Right ventricle myocardium inferior (tissue), 1 donor: ENCODE measurements around the gene PAX5. TPM values are rescaled to one million over a fixed set of nuclear protein-coding genes. Genes with fewer than 3 reads are reported as not detected.

ENCODE experiments used
- ATAC-seq: fragments of 200-7000 bp; cut with Tn5 transposase; one replicate; pipeline ENCODE4 v1.9.1; 2020; ENCODE audit warnings: mild to moderate bottlenecking, moderate library complexity
- DNase-seq: peaks from one replicate; pipeline ENCODE4 v3.0.0; 2021; ENCODE audit errors: missing footprints
- intact Hi-C: fragments of 100-400 bp; cut with DNase I; formaldehyde crosslinking; loops from one replicate; pipeline ENCODE4 v1.11.0; 2022
- total RNA-seq: library from RNA; stranded (reverse); fragmentation: NEBNext Ultra II Directional; extraction: Animal tissue kit (Norgen Biotek cat#: 25700); gene quantifications from one replicate; pipeline ENCODE4 v1.2.1, GENCODE V29; 2021
- donor health status: DM: no; HTN: yes; CAD: no; lungs with severe emphysema.

Gene PAX5
- total RNA-seq, 1 donor from 2014 or later, result not detected

DNA sequence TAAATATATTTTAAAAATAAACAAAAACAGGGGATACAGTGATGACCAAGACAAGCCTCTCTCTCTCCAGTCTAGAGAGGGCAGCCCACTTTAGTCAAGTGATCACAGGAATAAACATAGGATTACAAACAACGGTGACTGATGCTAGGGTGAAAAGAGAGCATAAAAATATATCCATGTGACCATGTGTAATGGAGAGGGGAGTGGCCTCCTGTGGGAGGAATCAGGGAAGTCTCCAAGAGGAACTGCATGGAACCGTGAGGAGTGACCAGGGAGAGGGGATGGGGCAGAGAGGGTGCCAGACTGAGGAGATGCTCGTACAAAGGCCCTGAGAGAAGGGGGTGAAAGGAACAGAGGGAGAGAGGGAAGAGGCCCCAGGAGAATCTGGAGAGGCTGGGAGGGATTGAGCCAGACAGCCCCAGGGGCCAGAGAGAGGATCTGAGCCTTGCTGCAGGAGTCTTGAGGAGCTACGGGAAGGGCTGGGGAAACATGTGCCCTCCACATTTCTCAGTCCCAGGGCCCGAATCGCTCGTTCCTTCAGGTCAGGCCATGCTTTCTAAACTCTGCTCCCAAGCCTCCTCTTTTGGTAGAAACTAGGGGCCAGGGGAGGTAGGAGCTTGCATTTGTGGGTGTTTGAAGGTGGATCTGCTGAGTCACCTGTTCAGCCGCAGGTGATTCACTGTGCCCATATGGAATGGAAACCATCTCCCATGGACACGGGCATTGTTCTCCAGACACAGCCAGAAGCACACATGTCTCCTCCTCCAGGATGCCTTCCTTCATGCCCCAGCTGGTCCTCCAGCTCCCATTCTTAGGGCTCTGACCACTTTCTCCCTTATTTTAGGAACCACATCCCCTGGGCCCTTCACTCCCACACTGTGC, 63.8 kb downstream of the PAX5 start:
- intact Hi-C loops, result no loop called here
- DNase-seq (no peak), ATAC-seq (no peak)

DNA sequence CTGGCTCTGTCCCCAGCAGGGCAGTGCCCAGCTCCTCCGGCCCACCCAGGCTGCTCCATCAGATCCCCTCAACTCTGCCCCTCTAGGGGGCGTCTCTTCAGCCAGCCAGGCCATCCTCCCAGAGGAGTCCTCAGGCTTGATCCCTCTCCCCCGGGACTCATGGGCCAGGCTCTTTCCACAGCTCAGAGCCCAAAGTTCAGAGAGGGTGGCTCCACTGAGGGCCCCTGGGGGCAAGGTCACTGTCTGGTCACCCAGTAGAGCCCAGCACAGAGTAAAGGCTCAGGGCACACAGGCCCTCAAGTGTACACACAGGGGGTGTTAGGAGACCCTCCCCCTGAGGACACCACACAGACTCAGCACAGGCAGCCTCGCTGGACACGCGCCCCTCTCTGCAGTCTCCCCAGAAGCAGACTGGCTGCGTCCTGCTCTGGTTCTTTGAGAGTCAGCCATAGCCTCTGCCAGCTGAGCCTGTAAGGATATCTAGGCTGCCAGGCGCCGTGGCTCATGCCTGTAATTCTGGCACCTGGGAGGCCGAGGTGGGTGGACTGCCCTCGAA, 64.8 kb downstream of the PAX5 start:
- intact Hi-C loops, result no loop called here
- ATAC-seq (no peak), DNase-seq (no peak)

DNA sequence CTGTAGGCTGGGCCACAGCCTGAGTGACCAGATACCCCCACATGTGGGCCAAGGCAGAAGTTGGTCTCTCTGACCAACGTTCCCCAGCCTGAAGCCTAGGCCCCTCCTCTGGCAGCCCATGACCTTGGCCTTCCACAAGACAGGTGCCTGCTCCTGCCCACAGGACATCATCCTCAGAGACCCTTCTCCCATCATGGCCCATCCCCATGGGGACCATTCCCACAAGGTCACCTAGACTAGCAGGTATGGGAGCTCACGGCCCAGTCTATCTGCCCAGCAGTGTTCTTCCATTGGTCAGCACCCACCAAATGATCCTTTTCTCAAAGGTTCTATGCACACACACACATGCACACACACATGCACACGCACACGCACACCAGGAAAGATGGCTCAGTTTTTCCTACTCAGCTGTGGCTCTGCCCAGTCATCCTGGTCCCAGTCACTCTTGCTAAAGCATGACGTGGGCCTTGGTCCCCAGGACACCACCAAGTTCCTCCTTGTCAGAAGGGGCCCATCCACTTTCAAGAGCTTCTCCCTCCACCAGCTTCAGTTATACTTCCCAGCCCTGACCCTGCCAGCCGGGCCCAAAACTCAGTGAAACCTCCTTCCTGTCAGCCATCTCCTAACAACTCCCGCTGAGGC, 65.4 kb downstream of the PAX5 start:
- intact Hi-C loops, result no loop called here
- no peak for ATAC-seq
- DNase-seq, result no peak

DNA sequence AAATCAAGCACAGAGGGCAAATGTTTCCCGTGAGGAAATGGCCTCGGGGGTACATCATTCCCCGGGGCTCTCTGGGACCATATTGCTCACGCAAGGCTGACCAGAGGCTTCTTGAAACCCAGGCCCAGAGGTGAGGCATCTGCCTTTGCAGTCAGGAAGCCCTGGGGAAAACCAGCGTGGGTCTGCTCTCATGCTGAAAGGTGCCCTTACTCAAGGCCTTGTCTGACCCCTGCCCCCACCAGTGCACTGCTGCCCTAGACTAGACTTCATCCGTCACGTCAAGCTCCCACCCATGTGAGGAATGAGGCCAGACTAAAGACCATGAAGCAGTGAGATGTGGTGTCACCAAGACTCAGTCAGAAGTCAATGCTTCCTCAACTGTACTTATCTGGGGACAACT, 66.1 kb downstream of the PAX5 start:
- DNase-seq, result no peak
- no peak for ATAC-seq
- intact Hi-C loops, result no loop called here

DNA sequence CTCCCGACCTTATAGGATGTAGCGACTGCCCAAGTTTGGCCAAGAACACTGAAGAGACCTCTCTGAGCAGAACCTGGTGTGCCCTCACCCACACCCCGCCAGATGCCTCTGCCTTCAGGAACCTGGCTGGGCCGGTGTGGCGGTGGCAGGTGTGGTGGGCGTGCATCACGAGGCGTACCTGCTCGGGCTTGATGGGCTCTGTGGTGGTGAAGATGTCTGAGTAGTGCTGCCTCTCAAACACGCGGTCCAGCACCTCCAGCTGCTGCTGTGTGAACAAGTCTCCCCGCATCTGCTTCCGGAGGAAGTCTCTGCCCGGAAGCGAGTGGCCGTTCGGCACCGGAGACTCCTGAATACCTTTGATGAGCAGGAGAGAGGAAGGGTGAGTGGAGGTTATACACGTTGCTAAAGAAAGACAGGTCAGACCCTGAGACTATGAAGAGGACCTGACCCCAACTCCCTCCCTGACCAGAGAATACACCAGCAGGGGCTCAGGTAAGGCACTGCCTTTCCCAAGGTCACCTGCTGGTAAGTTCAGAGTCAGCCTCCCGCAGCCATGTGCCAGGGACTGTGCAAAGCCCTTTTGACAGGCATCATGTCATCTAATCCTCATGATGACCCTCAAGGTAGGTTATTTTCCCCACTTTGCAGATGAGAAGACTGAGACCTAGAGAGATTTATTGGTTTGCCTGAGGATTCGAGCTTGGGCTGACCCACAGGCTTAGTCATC, 67.5 kb downstream of the PAX5 start:
- no peak for ATAC-seq
- no peak for DNase-seq
- intact Hi-C loops, result no loop called here

DNA sequence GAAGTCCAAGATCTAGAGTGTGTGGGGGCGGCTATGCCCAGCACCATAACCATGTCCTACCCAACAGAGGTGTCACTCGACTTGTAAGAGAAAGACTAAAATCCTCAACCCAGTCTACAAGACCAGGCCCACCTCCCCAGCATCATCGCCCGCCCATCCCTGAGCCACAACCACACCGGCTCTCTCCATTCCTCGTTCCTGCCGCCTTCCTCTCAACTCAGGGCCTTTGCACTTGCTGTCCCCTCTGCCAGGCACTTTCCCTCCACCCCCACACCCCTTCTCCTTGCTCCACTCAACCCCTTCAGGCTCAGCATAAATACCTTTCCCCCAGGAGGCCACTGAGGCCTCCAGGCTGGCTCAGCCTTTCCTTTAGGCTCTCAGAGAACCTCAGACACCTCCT, 69.3 kb downstream of the PAX5 start:
- no peak for ATAC-seq
- intact Hi-C loops, result no loop called here
- DNase-seq, result no peak

DNA sequence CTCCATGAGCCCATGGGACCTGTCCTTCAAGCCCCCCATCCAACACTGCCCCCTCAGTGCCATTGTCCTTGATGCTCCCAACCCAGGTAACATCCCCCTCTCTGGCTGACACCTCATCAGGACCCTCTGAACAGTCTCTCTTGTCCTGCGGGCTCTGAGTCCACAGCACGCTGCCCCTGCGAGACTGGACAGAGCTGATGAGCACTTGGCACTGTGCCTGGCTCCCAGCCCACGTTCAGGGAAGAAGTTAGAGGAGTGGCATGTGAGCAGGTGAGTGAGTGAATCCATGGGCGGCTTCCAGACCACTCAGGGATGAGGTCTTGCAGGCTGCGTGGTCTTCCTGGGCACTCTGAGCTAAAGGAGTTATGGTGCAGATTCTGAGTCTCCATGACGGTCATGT, 70.7 kb downstream of the PAX5 start:
- intact Hi-C loops, result no loop called here
- DNase-seq (no peak), ATAC-seq (no peak)

DNA sequence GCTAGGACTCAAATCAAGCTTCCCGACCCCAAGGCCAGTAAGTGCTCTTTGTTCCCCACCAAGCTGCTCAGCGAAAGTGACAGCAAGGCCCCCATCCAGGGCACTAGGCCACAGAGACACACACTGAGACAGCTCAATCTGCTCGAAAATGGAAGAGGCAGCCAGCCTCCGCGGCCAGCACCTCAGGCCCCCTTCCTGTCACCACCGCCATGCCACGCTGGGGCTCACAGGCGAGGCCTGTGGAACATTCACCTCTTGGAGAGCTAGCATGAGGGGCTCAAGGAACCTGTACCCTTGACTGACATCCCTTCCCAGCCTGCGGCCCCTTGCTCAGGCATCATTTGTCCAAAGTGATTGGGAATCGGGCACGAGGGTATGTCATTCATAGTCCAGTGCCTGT, 71.4 kb downstream of the PAX5 start:
- DNase-seq (no peak), ATAC-seq (no peak)
- intact Hi-C loops, result no loop called here

DNA sequence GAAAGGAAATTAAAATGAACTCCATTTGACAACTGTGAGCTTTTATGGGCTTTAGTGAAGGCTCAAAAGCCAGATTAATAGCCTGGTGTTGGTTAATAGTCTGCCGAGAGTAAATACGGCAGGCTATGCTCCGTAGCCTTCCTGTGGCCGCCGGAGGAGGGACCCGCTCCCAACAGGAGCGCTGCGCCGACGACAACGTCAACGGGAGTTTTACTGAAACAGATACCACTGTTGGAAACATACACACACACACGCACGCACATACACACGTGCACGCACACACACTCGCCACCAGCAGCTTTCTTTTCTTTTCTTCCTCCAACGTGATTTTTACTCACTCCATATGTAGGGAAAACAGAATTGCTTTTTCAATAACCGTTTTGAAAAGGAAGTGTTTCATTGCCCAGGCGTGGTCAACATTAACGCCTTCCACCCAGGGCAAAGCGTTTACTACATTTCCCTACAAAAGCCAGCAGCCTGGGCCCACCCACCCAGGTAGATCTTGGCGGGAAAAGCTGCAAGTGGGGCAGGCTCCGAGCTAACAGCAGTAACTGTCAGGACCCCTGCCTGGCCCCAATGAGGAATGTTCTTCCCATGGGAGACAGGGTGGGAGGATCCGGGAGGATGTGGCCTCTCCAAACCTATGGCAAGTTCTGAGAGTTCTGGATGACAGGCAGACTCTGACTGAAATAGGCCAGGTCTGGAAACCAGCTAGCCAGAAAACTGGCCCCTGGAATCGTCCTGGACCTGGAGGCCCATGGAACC, 72.3 kb downstream of the PAX5 start:
- no peak for DNase-seq
- ATAC-seq, result no peak

DNA sequence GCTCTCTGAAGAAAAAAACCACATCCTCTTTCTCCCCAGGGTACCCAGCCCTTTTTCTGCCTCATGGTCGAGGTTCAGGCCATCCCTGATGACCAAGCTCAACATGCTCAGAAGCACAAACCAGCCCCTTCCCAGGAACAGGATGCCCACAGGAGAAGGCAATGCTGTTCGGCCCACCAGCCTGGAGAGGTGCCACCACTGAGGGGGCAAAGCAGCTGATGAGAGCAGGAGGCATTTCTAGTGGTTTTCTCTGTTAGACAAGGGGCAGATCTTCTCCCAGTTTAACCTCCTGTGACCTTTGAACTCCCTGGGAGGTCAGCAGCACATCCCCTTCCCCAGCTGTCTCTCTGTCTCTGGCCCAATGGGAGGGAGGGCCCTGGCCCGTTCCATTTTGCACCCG, 73.0 kb downstream of the PAX5 start:
- intact Hi-C loops, result no loop called here
- ATAC-seq (no peak), DNase-seq (no peak)

More for the DNA sequence above, 72.3 kb downstream of the PAX5 start:
- intact Hi-C loops, result no loop called here

DNA sequence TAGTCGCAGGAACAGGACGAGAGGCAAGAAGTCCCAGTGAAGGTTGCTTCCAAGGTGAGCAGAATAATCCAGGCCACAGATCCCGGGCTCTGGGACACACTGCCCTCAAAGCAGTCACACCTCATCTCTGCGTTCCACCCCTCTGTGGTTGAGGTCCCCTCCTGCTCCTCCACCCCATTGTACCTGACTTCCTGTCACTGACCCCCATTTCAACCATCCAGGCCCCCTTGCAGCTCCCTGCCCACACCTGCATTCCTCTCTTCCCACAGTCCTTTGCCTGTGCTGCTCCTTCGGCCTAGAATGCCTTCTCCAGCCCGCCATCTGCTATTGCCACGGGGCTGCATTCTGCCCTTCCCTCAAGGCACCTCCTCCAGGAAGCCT, 73.5 kb downstream of the PAX5 start:
- ATAC-seq (no peak), DNase-seq (no peak)
- intact Hi-C loops, result no loop called here

DNA sequence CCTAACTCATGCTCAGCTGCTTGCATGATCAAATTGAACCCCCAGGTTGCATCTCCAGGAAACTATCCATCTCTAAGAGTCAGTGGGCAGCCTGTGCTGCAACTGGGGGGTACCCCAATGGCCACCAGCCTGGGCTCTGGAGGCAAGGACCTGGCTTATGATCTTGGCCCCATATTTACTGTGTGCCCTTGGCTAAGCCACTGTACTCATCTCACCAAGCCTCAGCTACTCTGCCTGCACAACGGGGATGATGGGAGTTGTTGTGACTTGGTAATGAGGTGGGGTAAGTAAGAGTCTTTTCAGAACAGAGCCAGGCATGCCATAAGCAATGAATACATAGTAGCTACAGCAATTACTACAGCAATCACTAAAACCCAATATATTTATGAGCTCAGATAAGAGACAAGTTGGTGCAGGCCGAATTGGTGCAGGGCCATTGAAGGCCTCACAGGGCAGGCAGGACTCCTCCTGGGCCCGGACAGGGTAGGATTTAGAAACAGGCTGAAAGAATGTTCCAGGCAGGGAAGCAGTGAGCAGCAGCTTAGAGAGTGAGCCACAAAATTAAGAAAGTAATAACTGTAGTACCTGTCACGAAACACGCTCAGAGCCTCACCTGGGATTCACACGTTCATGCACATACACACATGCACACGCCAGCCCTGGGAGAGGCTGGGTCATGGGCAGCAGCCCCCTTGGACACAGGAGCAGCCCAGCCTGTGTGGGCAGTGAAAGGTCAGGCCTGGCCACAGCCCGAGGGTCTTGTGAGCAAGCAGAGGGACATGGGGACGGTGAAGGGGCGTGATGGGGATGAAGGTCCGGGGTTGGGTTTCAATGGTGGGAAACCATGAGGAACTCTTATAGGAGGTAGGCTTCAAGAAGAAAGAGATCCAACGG, 74.1 kb downstream of the PAX5 start:
- ATAC-seq, result no peak
- no peak for DNase-seq
- intact Hi-C loops, result no loop called here

DNA sequence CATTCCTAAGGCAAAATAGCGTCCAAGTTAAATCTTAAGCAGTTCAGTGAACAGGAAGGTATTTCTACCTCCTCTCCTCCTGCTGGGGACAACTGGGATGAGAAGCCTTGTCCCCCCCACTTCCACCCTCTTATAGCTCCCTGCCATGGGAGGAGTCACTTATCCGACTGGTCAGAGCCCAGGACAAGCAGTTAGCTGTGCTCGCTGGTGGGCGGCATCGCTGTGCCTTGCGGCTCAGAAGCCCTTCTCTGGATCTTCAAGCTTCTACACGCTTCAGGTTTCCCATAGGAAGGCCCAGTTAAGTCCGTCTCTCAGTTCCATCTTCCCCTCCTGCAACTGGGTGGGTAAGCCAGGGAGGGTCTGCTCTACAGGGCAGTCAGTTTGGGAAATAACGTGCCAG, 77.2 kb downstream of the PAX5 start:
- intact Hi-C loops, result no loop called here
- ATAC-seq, result no peak
- no peak for DNase-seq

DNA sequence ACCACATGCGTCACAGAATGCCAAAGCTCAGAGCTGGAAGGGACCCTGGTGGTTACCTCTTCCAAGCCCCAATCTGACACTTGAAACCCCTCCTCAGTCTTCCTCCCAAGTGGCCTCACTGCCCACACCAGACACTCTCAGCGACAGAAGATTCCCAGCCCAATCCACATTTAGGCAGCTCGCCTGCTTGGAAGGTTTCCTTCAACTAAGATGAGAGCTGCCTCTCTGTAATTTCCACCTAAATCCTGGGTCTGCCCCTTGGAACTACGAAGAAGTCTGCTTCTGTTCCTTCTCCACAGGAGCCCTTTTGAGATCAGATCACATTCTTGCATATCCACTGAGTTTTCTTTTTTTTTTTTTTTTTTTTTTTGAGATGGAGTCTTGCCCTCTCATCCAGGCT, 83.7 kb downstream of the PAX5 start:
- intact Hi-C loops, result no loop called here
- DNase-seq (no peak), ATAC-seq (no peak)

DNA sequence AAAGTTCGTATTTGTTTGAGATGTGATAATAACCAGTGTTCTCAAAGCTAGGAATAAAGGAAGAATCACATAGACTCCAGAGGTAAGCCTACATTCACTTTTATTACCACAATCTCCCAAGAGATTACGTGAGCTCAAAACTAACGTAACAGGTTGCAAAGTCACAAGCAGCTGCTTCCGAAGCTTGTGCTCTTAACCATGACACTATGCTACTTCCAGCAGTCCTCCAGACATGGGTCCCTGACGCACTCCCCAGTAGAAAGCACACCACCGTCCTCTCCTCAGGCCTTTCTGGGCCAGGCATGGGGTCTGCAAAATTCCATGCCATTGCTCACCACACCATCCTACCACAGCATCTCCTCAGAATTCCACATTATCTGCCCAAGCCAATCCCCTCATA, 84.6 kb downstream of the PAX5 start:
- ATAC-seq (no peak), DNase-seq (no peak)
- intact Hi-C loops, result no loop called here

DNA sequence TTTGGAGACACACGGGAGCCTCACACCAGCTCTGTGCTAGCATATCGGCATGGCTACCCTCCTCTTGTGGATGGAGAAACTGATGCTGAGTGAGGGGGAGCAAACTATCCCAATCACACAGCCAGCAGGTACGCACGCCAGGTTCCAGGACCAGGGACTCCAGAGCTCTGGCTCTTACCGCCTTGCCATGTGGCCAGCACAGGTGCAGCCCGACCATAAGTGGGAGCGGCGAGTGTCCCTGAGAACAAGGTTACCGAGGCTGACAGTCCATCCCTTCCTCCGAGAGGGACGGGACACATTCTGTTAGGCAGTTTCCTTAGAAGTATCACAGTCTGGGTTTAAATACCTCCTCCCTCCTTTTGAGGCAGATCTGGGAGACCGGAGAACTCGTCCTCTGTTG, 86.0 kb downstream of the PAX5 start:
- no peak for DNase-seq
- intact Hi-C loops, result no loop called here

DNA sequence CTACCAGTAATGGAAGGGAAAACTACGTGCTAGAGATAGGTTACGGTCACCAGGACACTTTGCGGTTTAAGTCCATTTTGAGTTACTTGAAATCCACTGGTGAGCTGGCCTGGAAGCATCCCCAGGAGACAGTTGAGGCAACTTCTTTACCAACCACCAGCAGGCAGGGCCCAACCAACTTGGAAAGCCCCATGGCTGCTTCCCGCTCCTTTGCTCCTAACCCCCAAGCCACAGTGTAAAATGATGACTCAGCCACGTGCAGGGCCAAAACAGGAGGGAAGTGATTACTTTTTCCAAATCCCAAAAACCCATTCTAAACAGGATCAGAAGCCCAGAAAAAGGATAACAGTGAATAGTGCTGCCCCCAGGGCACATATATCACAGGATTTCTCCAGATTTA, 87.4 kb downstream of the PAX5 start:
- ATAC-seq (no peak), DNase-seq (no peak)
- intact Hi-C loops, result no loop called here

More for the DNA sequence above, 86.0 kb downstream of the PAX5 start:
- ATAC-seq, result no peak

DNA sequence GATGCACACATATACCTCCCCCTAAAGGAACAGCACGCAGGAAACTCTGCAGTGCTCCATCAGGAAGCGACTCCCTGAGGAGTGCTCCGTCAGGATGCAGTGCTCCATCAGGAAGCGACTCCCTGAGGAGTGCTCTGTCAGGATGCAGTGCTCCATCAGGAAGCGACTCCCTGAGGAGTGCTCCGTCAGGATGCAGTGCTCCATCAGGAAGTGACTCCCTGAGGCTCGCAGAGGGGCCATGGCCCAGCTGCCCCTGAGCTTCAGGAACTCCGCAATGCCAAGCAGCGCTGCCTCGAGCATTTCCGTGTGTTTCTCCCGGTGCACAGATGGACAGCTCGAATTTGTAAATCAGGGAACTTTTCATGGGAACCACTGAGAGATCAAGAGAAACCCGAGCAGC, 88.1 kb downstream of the PAX5 start:
- DNase-seq (no peak), ATAC-seq (no peak)
- intact Hi-C loops, result no loop called here
